Fibroblast of pulmonary artery (primary cell): ENCODE results near the gene DACT2.

Experiments used
- DNase-seq: peaks from one replicate; pipeline ENCODE4 v3.0.0-alpha.2; 2010; ENCODE audit warnings: low read depth
- H3K4me3 ChIP-seq: replicated peaks from 2 replicates; pipeline ENCODE4 v1.5.1; 2011; ENCODE audit warnings: low read depth, mild to moderate bottlenecking, control low read depth, low read length, moderate library complexity
- CTCF ChIP-seq: IDR thresholded peaks from 2 replicates; pipeline ENCODE4 v1.5.1; 2011; ENCODE audit warnings: mild to moderate bottlenecking, control low read depth, low read length, inconsistent platforms; ENCODE audit errors: missing control alignments

DACT2 gene

GRCh38 chr6:168343239-168344150 lies 23.9 kb upstream of the DACT2 start:
- no peak for TF ChIP-seq CTCF
- no peak for DNase-seq
- no peak overlapping the region for H3K4me3 ChIP-seq

- H3K4me3 ChIP-seq: no peak overlapping the region
- no peak for TF ChIP-seq CTCF
- DNase-seq: no peak
Observed at GRCh38 chr6:168342636-168343035, 23.1 kb upstream of the DACT2 start.

GRCh38 chr6:168341280-168341900 lies 21.8 kb upstream of the DACT2 start:
- DNase-seq: no peak
- H3K4me3 ChIP-seq: no peak overlapping the region
- no peak for TF ChIP-seq CTCF

GRCh38 chr6:168340819-168341218 lies 21.2 kb upstream of the DACT2 start:
- DNase-seq: no peak
- TF ChIP-seq CTCF: no peak
- no peak overlapping the region for H3K4me3 ChIP-seq

GRCh38 chr6:168338777-168339176 lies 19.2 kb upstream of the DACT2 start:
- no peak for TF ChIP-seq CTCF
- DNase-seq: no peak
- H3K4me3 ChIP-seq: no peak overlapping the region

GRCh38 chr6:168336967-168337366 lies 17.4 kb upstream of the DACT2 start:
- no peak overlapping the region for H3K4me3 ChIP-seq
- no peak for DNase-seq
- no peak for TF ChIP-seq CTCF

GRCh38 chr6:168333989-168334388 lies 14.4 kb upstream of the DACT2 start:
- TF ChIP-seq CTCF: no peak
- no peak overlapping the region for H3K4me3 ChIP-seq
- DNase-seq: no peak
